HG03571 (cell line): ENCODE results near the gene RPS6KC1.
"Not testable (repeated sequence)": the region's sequence is repeated elsewhere in the genome, so short reads cannot be mapped to it uniquely, and the experiment has no call there.

Experiments used
- ATAC-seq: cut with Tn5 transposase; IDR thresholded peaks from one replicate; pipeline ENCODE4 v1.9.1; 2021; ENCODE audit not compliant: unreplicated experiment

Gene RPS6KC1

DNA sequence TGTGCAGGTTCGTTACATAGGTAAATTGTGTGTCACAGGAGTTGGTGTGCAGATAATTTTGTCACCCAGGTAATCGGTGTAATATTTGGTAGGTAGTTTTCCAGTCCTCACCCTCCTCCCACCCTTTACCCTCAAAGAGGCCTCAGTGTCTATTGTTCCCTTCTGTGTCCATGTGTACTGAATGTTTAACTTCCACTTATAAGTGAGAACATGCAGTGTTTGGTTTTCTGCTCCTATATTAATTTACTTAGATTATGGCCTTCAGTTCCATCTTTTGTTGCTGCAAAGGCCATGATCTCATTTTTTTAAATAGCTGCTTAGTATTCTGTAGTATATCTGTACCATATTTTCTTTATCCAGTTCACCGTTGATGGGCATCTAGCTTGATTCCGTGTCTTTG lies 87.3 kb downstream of the RPS6KC1 start:
- no peak for ATAC-seq

DNA sequence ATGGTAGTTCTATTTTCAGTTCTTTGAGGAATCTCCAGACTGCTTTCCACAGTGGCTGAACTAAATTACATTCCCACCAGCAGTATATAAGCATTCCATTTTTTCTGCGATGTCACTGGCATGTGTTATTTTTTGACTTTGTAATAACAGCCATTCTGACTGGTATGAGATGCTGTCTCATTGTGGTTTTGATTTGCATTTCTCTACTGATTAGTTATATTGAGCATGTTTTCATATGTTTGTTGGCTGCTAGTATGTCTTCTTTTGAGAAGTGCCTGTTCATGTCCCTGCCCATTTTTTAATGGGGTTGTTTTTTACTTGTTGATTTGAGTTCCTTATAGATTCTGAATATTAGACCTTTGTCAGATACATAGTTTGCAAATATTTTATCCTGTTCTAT lies 87.9 kb downstream of the RPS6KC1 start:
- no peak for ATAC-seq

DNA sequence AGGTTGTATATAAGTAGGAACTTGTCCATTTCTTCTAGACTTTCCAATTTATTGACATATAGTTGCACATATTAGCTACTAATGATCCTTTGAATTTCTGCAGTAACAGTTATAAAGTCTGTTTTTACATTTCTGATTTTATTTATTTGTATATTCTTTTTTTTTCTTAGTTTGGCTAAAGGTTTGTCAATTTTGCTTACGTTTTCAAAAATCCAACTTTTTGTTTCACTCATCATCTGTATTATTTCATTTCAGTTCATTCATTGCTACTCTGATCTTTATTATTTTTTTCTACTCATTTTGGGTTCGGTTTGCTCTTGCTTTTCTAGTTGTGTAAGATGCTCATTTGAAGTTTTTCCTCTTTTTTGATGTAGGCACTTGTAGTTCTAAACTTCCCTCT lies 97.9 kb downstream of the RPS6KC1 start:
- no peak for ATAC-seq

DNA sequence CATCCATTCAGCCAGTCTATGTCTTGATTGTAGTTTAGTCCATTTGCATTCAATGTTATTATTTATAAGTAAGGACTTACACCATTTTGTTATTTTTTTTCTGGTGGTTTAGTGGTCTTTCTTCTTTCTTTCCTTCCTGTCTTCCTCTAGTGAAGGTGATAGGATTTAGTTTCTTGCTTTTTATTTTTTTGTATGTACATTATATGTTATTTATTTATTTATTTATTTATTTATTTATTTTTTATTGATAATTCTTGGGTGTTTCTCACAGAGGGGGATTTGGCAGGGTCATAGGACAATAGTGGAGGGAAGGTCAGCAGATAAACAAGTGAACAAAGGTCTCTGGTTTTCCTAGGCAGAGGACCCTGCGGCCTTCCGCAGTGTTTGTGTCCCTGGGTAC lies 99.0 kb downstream of the RPS6KC1 start:
- not testable (repeated sequence) for ATAC-seq

DNA sequence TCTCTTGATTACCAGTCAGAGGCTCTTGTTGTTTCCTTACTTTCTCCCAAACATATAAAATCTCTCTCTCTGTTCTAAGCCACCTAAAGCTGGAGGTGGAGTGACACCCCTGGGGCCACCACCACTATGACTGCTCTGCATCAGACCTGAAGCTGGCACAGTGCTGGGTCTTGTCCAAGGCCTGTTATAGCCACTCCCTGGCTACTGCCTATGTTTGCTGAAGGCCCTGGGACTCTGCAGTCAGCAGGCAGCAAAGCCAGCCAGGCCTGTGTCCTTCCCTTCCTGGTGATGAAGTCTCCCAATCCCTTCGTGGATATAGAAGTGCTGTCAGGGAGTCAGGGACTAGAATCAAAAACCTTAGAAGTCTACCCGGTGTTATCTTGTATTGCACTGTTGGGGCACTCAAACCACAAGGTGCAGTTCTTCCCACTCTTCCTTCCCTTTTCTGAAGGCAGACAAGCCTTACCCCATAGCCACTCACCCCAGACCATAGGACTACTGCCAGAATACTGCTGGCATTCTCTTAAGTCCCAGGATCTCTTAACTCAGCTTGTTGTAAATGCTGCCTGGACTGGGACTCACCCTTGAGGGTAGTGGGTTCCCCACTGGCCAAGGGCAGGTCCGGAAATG lies 103.1 kb downstream of the RPS6KC1 start:
- no peak for ATAC-seq

DNA sequence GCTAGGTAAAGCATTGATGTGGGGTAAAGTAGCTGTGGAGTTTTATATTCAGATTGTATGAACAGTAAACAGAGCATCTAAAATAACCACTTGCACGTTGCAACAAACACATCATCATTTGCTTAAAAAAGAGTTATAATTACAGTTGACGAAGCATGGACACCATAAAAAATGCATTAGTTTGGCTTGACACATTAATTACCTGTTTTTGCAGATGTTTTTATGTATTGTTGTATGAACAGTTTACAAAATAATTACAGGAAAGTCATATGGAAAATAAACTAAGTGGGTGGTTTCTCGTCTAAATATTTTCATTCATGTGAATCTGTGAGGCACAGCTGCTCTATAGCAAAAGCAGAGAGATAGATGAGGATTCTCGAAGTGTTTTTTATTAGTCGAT lies 108.3 kb downstream of the RPS6KC1 start:
- ATAC-seq, result no peak

DNA sequence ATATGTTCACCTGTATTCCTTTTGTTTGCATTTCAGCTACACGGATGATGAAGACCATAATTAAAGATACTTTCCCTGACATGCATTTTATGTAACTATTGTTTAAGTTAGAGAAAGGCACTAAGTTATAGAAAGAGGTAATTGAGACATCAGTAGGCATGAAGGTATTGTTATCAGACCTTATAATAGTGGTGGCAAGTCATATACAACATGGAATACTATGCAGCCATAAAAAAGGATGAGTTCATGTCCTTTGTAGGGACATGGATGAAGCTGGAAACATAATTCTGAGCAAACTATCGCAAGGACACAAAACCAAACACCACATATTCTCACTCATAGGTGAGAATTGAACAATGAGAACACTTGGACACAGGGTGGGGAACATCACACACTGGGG lies 109.4 kb downstream of the RPS6KC1 start:
- not testable (repeated sequence) for ATAC-seq

DNA sequence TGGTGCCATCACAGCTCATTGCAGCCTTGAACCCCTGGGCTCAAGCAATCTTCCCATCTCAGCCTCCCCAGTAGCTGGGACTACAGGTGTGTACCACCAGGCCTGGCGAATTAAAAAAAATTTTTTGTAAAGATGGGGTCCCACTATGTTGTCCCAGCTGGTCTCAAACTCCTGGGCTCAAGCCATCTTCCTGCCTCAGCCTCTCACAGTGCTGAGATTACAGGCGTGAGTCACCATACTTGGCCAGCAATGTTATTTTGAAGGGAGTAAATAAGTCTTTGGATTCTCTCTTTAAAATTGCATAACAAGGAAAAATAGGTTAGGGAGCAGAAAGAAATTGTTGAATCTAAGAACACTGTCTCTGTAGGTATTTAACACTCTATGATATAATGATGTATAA lies 111.3 kb downstream of the RPS6KC1 start:
- ATAC-seq, result no peak

DNA sequence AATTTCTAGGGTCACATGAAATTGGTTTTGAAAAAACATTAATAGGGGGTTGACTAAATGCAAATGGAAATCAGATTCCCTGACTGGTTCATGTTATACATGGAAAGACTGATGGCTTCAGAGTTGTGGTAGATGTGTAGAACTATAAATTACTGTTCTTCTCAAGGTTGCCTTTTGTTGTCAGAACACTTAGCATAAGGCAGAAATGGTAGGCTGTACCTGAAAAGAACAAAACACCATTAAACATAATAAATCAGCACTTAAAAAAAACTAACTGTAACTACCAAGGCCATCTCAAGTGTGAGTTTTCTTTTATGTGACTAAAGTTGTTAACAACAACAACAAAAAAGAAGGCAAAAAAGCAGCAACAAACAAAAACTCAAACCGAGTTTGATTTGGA lies 111.8 kb downstream of the RPS6KC1 start:
- no peak for ATAC-seq

DNA sequence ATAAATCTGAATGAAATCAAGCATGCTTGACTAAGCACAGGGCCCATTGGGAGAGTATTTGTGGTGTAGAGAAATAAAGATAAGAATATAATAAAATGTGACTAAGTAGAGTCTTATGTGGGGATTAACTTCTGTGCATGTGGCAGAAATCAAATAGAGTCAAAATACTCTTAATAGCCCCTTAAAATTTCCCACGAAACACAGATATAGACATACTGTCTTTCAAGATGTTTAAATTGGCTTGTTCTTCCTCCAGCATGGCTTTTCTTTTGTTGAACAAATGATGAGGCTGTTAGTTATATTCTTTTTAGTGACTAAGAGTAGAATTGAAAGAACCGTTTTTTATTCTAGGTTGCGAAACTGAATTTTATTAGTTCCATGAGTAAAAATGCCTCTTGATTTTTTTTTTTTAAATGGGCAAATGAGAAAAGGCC lies 112.3 kb downstream of the RPS6KC1 start:
- no peak for ATAC-seq

DNA sequence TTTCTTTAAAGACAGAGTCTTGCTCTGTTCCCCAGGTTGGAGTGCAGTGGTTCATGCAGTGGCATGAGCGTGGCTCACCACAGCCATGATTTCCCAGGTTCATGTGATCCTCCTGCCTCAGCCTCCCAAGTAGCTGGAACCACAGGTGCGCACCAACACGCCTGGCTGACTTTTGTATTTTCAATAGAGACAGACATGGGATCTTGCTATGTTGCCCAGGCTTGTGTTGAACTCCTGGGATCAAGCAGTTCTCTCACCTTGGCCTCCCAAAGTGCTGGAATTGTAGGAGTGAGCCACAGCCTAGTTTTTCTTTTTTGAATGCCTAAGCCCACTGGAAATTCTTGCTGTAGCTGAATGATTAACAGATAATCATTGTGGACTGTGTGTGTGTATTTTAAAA lies 113.5 kb downstream of the RPS6KC1 start:
- no peak for ATAC-seq

DNA sequence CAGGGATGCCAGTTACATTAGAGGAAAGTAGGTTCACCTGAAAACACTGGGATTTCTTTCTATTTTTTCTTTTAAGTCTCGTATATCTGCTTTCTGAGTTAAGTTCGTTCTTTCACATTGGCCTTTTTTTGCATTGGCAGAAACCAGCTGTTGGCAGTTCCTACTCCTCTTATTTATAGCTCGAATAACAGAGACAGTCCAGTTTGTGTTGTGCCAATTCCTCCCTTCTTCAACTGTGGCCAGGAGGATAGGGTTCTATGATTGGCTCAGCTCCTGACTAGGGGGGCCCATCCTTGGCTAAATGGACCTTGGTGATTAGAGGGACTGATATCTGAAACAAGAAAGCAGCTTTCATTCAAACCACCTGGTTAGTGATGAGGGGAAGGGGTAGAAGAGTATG lies 115.8 kb downstream of the RPS6KC1 start:
- ATAC-seq, result no peak

DNA sequence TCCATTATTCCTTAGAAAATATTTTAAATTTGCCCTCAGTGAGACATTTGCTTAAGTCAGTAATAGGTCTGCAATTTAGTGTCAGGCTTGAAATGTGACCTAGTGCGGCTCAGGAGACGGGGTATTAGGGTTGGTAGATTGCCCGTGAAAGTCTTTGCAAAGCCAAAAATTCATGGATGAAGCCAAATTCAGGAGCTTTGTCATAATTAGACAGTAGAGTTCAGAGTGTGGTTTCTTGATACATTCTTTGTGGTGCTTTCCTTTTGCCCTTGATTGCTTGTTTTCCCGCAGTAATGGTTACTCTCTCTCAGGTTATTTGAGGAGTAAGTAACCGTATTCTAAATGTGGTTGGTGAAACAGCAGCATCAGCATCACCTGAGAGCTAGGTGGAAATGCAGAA lies 120.7 kb downstream of the RPS6KC1 start:
- ATAC-seq, result no peak

DNA sequence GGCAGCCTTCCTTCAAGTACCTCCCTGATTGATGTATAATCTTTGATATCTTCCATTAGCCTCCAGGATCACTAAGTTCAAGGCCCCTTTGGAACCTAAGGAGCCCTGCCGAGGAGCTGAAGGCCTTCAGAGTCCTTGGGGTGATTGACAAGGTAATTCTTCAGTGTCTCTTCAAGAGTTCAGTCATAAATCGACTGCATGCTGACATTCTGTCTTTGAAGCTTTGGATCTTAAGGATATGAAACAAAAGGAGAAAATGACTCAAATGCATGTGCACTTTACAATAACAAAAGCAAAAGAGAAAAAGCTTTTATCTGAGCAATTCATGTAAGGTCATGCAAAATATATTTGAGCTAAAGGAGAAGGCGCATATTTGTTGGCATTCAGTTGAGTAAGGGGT lies 125.3 kb downstream of the RPS6KC1 start:
- no peak for ATAC-seq

DNA sequence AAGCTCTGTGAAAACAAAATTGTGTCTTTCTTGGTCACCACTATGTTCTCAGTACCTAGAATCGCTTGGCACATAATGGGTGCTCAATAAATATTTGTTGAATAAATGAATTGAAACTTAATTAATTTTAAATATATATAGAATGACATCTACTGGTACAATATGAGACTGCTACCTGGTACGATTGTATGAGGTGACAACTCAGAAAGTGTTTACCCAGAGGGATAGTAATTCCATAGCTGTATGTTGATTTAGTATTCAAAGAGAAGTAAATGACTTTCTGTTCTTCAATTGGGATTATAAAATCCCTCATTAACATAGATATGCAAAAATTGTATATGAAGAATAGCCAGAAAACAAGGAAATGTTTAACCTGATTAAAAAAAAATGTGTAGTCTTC lies 128.7 kb downstream of the RPS6KC1 start:
- no peak for ATAC-seq

DNA sequence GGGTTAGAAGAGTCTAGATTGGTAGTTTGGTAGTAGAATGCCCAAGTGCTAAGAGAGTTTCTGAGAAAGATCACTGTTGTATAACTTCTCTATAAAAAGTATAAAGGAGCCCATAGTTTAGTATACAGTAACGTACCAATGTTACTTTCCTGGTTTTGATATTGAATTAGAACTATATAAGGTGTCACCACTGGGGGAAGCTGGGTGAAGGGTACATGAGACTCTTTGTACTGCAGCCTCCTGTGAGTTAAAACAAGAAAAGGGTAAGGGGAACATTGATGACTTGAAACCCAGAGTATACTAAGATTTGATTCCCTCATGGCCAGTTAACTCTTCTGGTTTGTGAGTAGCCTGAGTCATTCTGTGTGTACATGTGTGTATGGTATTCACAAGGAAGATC lies 129.8 kb downstream of the RPS6KC1 start:
- no peak for ATAC-seq

DNA sequence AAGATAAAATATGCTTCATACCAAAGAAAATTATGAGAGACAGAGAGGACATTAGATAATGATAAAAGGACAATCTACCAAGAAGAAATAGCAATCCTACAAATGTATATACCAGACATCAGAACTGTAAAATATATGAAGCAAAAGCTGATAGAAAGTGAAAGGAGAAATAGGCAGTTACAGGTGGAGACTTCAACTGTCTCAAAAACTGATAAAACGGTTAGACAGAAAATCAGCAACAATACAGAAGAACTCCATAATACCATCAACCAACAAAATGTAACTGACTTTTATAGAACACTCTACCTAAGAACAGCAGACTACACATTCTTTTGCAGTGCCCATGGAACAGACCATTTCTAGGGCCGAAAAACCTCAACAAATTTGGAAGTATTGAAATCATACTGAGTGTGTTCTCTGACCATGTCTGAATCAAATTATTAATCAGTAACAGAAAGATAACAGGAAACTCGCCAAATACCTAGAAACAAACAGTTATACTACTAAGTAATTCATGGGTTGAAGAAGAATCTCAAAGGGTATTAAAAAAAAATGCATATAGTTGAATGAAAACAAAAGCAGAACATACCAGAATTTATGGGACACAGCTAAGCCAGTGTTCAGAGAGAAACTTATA lies 132.1 kb downstream of the RPS6KC1 start:
- ATAC-seq, result no peak

DNA sequence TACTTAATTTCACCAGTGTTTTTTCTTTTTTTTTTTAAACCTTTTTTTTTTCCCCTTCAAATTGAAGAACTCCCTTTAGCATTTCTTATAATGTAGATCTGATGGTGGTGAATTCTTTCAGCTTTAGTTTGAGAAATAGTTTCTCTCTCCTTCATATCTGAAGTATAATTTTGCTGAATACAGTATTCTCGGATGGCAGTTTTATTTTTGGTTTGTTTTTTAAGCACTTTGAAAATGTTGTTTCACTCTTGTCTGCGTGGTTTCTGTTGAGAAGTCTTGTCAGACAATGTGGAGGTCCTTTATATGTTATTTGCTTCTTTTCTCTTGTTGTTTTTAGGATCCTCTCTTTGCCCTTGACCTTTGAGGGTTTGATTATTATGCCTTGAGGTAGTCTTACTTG lies 135.1 kb downstream of the RPS6KC1 start:
- no peak for ATAC-seq

DNA sequence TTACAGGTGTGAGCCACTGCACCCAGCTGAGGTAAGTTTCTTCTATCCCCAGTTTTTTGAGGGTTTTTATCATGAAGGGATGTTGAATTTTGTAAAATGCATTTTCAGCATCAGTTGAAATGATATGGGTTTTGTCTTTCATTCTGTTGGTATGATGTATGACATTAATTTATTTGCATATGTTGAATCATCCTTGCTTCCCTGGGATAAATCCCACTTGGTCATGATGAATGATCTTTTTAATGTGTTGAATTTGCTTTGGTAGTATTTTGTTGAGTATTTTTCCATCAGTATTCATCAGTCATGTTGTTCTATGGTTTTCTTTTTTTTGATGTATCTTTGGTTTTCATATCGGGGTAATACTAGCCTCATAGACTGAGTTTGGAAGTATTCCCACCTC lies 141.0 kb downstream of the RPS6KC1 start:
- no peak for ATAC-seq

DNA sequence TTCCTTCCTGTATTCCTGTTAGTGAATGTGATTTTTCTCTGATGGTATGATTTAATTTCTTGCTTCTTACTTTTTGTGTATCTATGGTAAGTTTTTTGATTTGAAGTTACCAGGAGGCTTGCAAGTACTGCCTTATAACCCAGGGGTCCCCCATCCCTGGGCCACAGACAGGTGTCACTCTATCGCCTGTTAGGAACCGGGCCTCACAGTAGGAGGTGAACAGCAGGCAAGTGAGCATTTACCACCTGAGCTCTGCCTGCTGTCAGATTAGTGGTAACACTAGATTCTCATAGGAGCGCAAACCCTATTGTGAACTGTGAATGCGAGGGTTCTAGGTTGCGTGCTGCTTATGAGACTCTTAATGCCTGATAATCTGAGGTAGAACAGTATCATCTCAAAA lies 143.3 kb downstream of the RPS6KC1 start:
- no peak for ATAC-seq

DNA sequence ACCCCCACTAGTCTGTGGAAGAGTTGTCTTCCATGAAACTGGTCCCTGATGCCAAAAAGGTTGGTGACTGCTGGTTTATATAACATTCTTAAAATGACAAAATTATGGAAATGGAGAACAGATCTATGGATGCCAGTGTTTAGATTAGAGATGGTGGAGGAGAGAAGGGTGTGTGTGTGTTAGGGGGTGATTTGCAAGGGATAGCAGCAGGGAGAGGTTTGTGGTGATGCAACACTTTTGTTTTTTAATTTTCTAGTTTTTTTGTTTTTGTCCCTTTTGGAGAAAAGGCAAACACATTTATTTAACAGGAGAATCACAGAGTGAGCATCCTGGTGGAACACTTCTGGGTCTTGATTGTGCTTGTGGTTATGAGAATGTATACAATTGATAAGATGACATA lies 143.8 kb downstream of the RPS6KC1 start:
- ATAC-seq, result no peak

DNA sequence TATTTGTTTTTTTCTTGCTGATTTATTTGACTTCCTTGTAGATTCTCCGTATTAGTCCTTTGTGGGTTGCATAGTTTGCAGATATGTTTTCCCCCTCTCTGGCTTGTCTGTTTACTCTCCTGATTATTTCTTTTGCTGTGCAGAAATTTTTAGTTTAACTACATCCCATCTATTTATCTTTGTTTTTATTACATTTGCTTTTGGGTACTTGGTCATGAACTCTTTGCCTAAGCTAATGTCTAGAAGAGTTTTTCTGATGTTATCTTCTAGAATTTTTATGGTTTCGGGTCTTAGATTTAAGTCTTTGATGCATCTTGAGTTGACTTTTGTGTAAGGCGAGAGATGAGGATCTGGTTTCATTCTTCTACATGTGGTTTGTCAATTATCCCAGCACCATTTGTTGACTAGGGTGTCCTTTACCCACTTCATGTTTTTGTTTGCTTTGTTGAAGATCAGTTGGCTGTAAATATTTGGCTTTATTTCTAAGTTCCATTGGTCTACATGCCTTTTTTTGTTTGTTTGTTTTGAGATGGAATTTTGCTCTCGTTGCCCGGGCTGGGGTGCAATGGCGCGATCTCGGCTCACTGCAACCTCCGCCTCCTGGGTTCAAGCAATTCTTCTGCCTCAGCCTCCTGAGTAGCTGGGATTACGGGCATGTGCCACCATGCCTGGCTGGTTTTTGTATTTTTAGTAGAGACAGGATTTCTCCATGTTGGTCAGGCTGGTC lies 145.4 kb downstream of the RPS6KC1 start:
- not testable (repeated sequence) for ATAC-seq
